ENCODE data around the gene ROBO1. TPM values are rescaled to one million over a fixed set of nuclear protein-coding genes. Genes with fewer than 3 reads are reported as not detected.

Gene ROBO1
- total and polyA plus RNA-seq, 2 of the 13 experiments (the other 11 are each of a cell fraction or from before 2014, with no cell fraction given) = 52.2 to 71.0 TPM

DNA sequence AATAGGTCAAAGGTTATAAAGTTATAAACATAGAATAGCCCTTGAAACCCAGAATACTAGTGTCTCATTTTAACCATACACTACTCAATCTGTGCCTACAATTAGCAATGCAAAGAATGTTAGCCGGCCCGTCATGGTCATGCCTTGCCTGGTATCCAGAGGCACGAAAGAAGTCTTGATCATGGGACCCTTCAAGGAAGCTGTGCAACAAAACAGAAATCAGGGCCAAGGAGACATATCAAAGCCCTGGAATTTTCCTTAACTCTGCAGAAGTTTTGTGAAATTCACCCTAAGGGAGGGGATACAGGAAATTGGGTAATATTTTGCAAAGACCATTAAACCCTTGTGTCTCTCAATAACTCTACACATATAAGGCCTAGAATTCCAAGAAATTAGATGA is 482.4 kb downstream of the ROBO1 start:
- in situ Hi-C loops (cut with HindIII; ENCODE audit: extremely low pct_ligation_motif_present, low pct_unique_long_range_greater_than_20kb) (no loop called here), intact Hi-C loops (cut with micrococcal nuclease; ENCODE audit: unreplicated experiment) (no loop called here)
- H3K27ac ChIP-seq (ENCODE audit: extremely low read length, insufficient read depth, low read length) = no peak overlapping the region
- WGBS (ENCODE audit: low lambda C conversion rate) = 4% methylated on average over 3 of the region's 3 CpGs
- DNase-seq (ENCODE audit: low spot score) (no peak), FAIRE-seq (no peak), ATAC-seq (no peak)
- no peak overlapping the region for H3K4me2 ChIP-seq (ENCODE audit: low read depth, low read length)
- no TSS peak for BruUV-seq (replicated peaks)
- H3K4me3 ChIP-seq (replicated peaks in 1 of 3; ENCODE audit: insufficient read depth in 1 of 3, low read depth in 2 of 3, low read length in 3 of 3) = no peak overlapping the region
- no peak overlapping the region for H3K9ac ChIP-seq (ENCODE audit: insufficient read depth, low read depth, low read length)
- CTCF ChIA-PET (ENCODE audit: low intra/inter-chr PET ratio, low total read pairs) = no interaction called here
- no peak for TF ChIP-seq CENPX (CRISPR knock-in tag; IDR thresholded peaks at IDR 0.05)
- no peak for TF ChIP-seq GATAD2A (CRISPR knock-in tag; IDR thresholded peaks at IDR 0.05)
- no peaks in the 10 kb centered on the region for H4K20me1 ChIP-seq (ENCODE audit: insufficient read depth, low read length)
- H3K4me1 ChIP-seq (ENCODE audit: insufficient read depth, low read length) = no peaks in the 10 kb centered on the region
- H3K9me3 ChIP-seq (ENCODE audit: low read length) = no peaks in the 10 kb centered on the region
- no peaks in the 10 kb centered on the region for H3K36me3 ChIP-seq (replicated peaks in 1 of 2; ENCODE audit: control insufficient read depth in 1 of 2, insufficient read depth in 2 of 2, low read length in 2 of 2)
- H2AFZ ChIP-seq (ENCODE audit: low read length) = no peak overlapping the region
- no peaks in the 10 kb centered on the region for H3K27me3 ChIP-seq (ENCODE audit: control insufficient read depth in 1 of 2, insufficient read depth in 2 of 2, low read length in 2 of 2)
- no peaks in the 10 kb centered on the region for H3K79me2 ChIP-seq (ENCODE audit: insufficient read depth, low read length)
- POLR2A ChIA-PET = no interaction called here

DNA sequence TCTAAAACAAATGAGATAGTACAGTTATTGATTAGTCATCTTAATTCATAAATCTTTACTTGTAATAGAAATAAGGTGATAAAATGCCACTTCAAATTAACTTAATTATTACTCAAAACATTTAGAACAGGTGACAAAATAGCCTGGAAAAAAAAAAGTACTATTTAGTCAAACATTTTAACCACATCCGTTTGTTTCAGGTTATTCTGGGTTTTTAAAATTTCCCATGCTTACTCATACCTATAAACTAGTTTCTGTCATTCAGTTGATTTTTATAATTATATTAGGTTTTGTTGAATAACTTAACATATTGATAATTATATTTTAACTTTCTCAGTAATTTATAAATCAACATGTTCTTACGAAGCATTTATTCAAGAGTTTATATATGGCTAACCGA is 483.0 kb downstream of the ROBO1 start:
- BruUV-seq (replicated peaks) = no TSS peak
- under 1% methylated on average over 3 of the region's 3 CpGs for WGBS (ENCODE audit: low lambda C conversion rate)
- H3K4me3 ChIP-seq (replicated peaks in 1 of 3; ENCODE audit: insufficient read depth in 1 of 3, low read depth in 2 of 3, low read length in 3 of 3) = no peak overlapping the region
- DNase-seq (ENCODE audit: low spot score) (no peak), ATAC-seq (no peak), FAIRE-seq (no peak)
- H3K27me3 ChIP-seq (ENCODE audit: control insufficient read depth in 1 of 2, insufficient read depth in 2 of 2, low read length in 2 of 2) = no peaks in the 10 kb centered on the region
- H3K36me3 ChIP-seq (replicated peaks in 1 of 2; ENCODE audit: control insufficient read depth in 1 of 2, insufficient read depth in 2 of 2, low read length in 2 of 2) = no peaks in the 10 kb centered on the region
- H4K20me1 ChIP-seq (ENCODE audit: insufficient read depth, low read length) = no peaks in the 10 kb centered on the region
- no peak overlapping the region for H3K27ac ChIP-seq (ENCODE audit: extremely low read length, insufficient read depth, low read length)
- POLR2A ChIA-PET = no interaction called here
- CTCF ChIA-PET (ENCODE audit: low intra/inter-chr PET ratio, low total read pairs) = no interaction called here
- no peak overlapping the region for H2AFZ ChIP-seq (ENCODE audit: low read length)
- intact Hi-C loops (cut with micrococcal nuclease; ENCODE audit: unreplicated experiment) = no loop called here
- no peaks in the 10 kb centered on the region for H3K79me2 ChIP-seq (ENCODE audit: insufficient read depth, low read length)
- no peak overlapping the region for H3K9ac ChIP-seq (ENCODE audit: insufficient read depth, low read depth, low read length)
- in situ Hi-C loops (cut with HindIII; ENCODE audit: extremely low pct_ligation_motif_present, low pct_unique_long_range_greater_than_20kb) = no loop called here
- no peaks in the 10 kb centered on the region for H3K4me1 ChIP-seq (ENCODE audit: insufficient read depth, low read length)
- H3K9me3 ChIP-seq (ENCODE audit: low read length) = no peaks in the 10 kb centered on the region
- no peak overlapping the region for H3K4me2 ChIP-seq (ENCODE audit: low read depth, low read length)
- no peak for TF ChIP-seq AKNA (CRISPR knock-in tag; IDR thresholded peaks at IDR 0.05; ENCODE audit: borderline replicate concordance)
- no peak for TF ChIP-seq FOXK1 (CRISPR knock-in tag; IDR thresholded peaks at IDR 0.05; ENCODE audit: borderline replicate concordance, low read depth)
- TF ChIP-seq, protein P1, sequence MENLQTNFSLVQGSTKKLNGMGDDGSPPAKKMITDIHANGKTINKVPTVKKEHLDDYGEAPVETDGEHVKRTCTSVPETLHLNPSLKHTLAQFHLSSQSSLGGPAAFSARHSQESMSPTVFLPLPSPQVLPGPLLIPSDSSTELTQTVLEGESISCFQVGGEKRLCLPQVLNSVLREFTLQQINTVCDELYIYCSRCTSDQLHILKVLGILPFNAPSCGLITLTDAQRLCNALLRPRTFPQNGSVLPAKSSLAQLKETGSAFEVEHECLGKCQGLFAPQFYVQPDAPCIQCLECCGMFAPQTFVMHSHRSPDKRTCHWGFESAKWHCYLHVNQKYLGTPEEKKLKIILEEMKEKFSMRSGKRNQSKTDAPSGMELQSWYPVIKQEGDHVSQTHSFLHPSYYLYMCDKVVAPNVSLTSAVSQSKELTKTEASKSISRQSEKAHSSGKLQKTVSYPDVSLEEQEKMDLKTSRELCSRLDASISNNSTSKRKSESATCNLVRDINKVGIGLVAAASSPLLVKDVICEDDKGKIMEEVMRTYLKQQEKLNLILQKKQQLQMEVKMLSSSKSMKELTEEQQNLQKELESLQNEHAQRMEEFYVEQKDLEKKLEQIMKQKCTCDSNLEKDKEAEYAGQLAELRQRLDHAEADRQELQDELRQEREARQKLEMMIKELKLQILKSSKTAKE (CRISPR knock-in tag; IDR thresholded peaks at IDR 0.05; ENCODE audit: borderline replicate concordance) = no peak
- no peak for TF ChIP-seq ZNF232 (CRISPR knock-in tag; IDR thresholded peaks at IDR 0.05; ENCODE audit: borderline replicate concordance)
